IMR-90 (cell line): ENCODE measurements around the gene ATP5F1D. TPM values are rescaled to one million over a fixed set of nuclear protein-coding genes. Genes with fewer than 3 reads are reported as not detected.

Experiments
- ATAC-seq: fragments of 200-7000 bp; cut with Tn5 transposase; 2 replicates; pipeline ENCODE4 v1.9.1; 2020; ENCODE audit warnings: low read depth, mild to moderate bottlenecking, moderate library complexity
- BruUV-seq: library from RNA; stranded (reverse); fragments of 400-500 nt; replicated peaks from 2 replicates; lab custom pipeline; 2021; lab: Mats Ljungman, UMichigan
- CTCF ChIA-PET: fragments of 300-600 bp; formaldehyde crosslinking; extraction: SDS; loops from one replicate; lab custom pipeline; 2021; ENCODE audit warnings: antibody characterized with exemption; lab: Yijun Ruan, JAX
- POLR2A ChIA-PET: fragments of 300-600 bp; sonication (Branson Sonifier 250); formaldehyde crosslinking; loops from one replicate; lab custom pipeline; 2022; ENCODE audit warnings: antibody characterized with exemption; ENCODE audit not compliant: unreplicated experiment; lab: Charles Lee
- DNase-seq: peaks from one replicate; pipeline ENCODE4 v3.0.0; 2013
- H2AFZ ChIP-seq: replicated peaks from 2 replicates; pipeline ENCODE3; 2013; ENCODE audit warnings: low read length, mild to moderate bottlenecking; ENCODE audit not compliant: poor library complexity
- H2AK5ac ChIP-seq: 2 replicates; pipeline ENCODE4 v1.6.1; 2013; ENCODE audit warnings: low read depth, low read length, inconsistent platforms
- H2AK9ac ChIP-seq: replicated peaks from 2 replicates; pipeline ENCODE3; 2013; ENCODE audit warnings: mild to moderate bottlenecking, low read depth, low read length, moderate library complexity; ENCODE audit not compliant: poor library complexity
- H2BK120ac ChIP-seq: 2 replicates; pipeline ENCODE4 v1.6.1; 2013; ENCODE audit warnings: low read depth, low read length, inconsistent platforms
- H2BK15ac ChIP-seq: 3 replicates; pipeline ENCODE4 v1.6.1; 2013; ENCODE audit warnings: low read depth, low read length, inconsistent platforms
- H2BK20ac ChIP-seq: 2 replicates; pipeline ENCODE4 v1.6.1; 2013; ENCODE audit warnings: low read depth, mild to moderate bottlenecking, inconsistent platforms, low read length, moderate library complexity
- H2BK5ac ChIP-seq: 2 replicates; pipeline ENCODE4 v1.6.1; 2013; ENCODE audit warnings: mild to moderate bottlenecking, low read depth, low read length, inconsistent platforms; ENCODE audit not compliant: poor library complexity, severe bottlenecking
- H3K14ac ChIP-seq: replicated peaks from 2 replicates; pipeline ENCODE4 v1.6.1; 2013; ENCODE audit warnings: low read depth, low read length, inconsistent platforms
- H3K18ac ChIP-seq: 2 replicates; pipeline ENCODE4 v1.6.1; 2013; ENCODE audit warnings: low read depth, low read length, control low read depth
- H3K23ac ChIP-seq: 2 replicates; pipeline ENCODE4 v1.6.1; 2013; ENCODE audit warnings: low read depth, low read length, inconsistent platforms
- H3K27ac ChIP-seq: 2 replicates; pipeline ENCODE4 v1.5.1; 2013; ENCODE audit warnings: mild to moderate bottlenecking, control low read depth, low read length; ENCODE audit not compliant: insufficient read depth
- H3K27me3 ChIP-seq: 2 replicates; pipeline ENCODE4 v1.6.1; 2013; ENCODE audit warnings: low read length; ENCODE audit not compliant: control insufficient read depth, insufficient read depth
- H3K36me3 ChIP-seq: 2 replicates; pipeline ENCODE4 v1.6.1; 2013; ENCODE audit warnings: low read length, mixed read lengths; ENCODE audit not compliant: control insufficient read depth, insufficient read depth
- H3K4ac ChIP-seq: 2 replicates; pipeline ENCODE4 v1.6.1; 2013; ENCODE audit warnings: low read depth, low read length, inconsistent platforms
- H3K4me1 ChIP-seq: 2 replicates; pipeline ENCODE4 v1.6.1; 2013; ENCODE audit warnings: low read length, mixed read lengths; ENCODE audit not compliant: control insufficient read depth, insufficient read depth
- H3K4me2 ChIP-seq: 2 replicates; pipeline ENCODE4 v1.6.1; 2013; ENCODE audit warnings: low read depth, mild to moderate bottlenecking, control low read depth, low read length, moderate library complexity
- H3K4me3 ChIP-seq: 2 replicates; pipeline ENCODE4 v1.5.1; 2013; ENCODE audit warnings: low read depth, mild to moderate bottlenecking, control low read depth, low read length, moderate library complexity; ENCODE audit not compliant: insufficient read depth
- H3K56ac ChIP-seq: 2 replicates; pipeline ENCODE4 v1.6.1; 2013; ENCODE audit warnings: low read length, inconsistent platforms; ENCODE audit not compliant: insufficient read depth; ENCODE audit errors: extremely low read depth
- H3K79me1 ChIP-seq, 2 experiments: 2 replicates each; pipeline ENCODE4 v1.6.1; 2013; ENCODE audit warnings: low read length in 2 of 2, inconsistent platforms in 1 of 2, low read depth in 1 of 2
- H3K9ac ChIP-seq: 2 replicates; pipeline ENCODE4 v1.6.1; 2013; ENCODE audit warnings: low read depth, low read length, control low read depth
- H3K9me1 ChIP-seq: 2 replicates; pipeline ENCODE4 v1.6.1; 2013; ENCODE audit warnings: low read length, inconsistent platforms; ENCODE audit not compliant: insufficient read depth
- H3K9me3 ChIP-seq: 2 replicates; pipeline ENCODE4 v1.6.1; 2013; ENCODE audit warnings: low read length; ENCODE audit not compliant: control insufficient read depth, insufficient read depth
- H4K20me1 ChIP-seq: 2 replicates; pipeline ENCODE4 v1.6.1; 2013; ENCODE audit warnings: low read length, inconsistent platforms; ENCODE audit not compliant: insufficient read depth
- H4K5ac ChIP-seq: 2 replicates; pipeline ENCODE4 v1.6.1; 2013; ENCODE audit warnings: mild to moderate bottlenecking, low read depth, low read length, control low read depth
- H4K8ac ChIP-seq, 2 experiments: 2 replicates each; pipeline ENCODE4 v1.6.1; 2013; ENCODE audit warnings: low read depth in 2 of 2, low read length in 2 of 2, control low read depth in 1 of 2, inconsistent platforms in 1 of 2
- H4K91ac ChIP-seq: 2 replicates; pipeline ENCODE4 v1.6.1; 2013; ENCODE audit warnings: low read depth, low read length, inconsistent platforms; ENCODE audit not compliant: insufficient read depth
- MAFK ChIP-seq: IDR thresholded peaks from 2 replicates; pipeline ENCODE4 v1.6.1; 2012; ENCODE audit warnings: low read depth, low read length, improper control_type of control experiment
- WGBS, 2 experiments: methylation state at CpG; one replicate each; pipeline versions ENCODE4 v1.1.5 to v1.1.7; 2013; ENCODE audit warnings: missing lambda C conversion rate in 2 of 2; ENCODE audit not compliant: insufficient read length in 1 of 2; ENCODE audit errors: extremely low coverage in 2 of 2; 5-methylcytosine and 5-hydroxymethylcytosine counted together
- dilution Hi-C: fragments of 300-500 bp; cut with HindIII; formaldehyde crosslinking; loops from one replicate; pipeline ENCODE4 v1.14.3; 2018; ENCODE audit warnings: low sequenced_read_pairs; ENCODE audit not compliant: unreplicated experiment
- in situ Hi-C: fragments of 300-500 bp; cut with MboI; formaldehyde crosslinking; loops from 3 replicates; pipeline ENCODE4 v1.14.3; 2019; ENCODE audit warnings: low sequenced_read_pairs, inconsistent platforms, mixed read lengths
- intact Hi-C: fragments of 100-400 bp; cut with micrococcal nuclease; formaldehyde crosslinking; loops from 2 replicates; pipeline ENCODE4 v1.10.0; 2022
- polyA plus RNA-seq, 3 experiments: library from polyadenylated mRNA; depleted of rRNA; stranded (reverse); fragments of >200 nt; gene quantifications; 2 replicates each; pipeline ENCODE4 v1.2.3, GENCODE V29; 2012; ENCODE audit warnings: low replicate concordance in 1 of 3
- total RNA-seq: library from RNA; depleted of rRNA; stranded (reverse); fragments of >200 nt; gene quantifications from 2 replicates; pipeline ENCODE4 v1.2.3, GENCODE V29; 2012
- TF ChIP-seq, protein P1 (sequence below): fragments of 150-350 bp; IDR thresholded peaks from 2 replicates; pipeline ENCODE4 v1.6.1; 2017; ENCODE audit warnings: mild to moderate bottlenecking, antibody characterized with exemption, low read length, low read depth

ATP5F1D gene
- total and polyA plus RNA-seq, 2 of the 4 experiments (the other 2 are of a cell fraction): 7.3 to 140 TPM

DNA sequence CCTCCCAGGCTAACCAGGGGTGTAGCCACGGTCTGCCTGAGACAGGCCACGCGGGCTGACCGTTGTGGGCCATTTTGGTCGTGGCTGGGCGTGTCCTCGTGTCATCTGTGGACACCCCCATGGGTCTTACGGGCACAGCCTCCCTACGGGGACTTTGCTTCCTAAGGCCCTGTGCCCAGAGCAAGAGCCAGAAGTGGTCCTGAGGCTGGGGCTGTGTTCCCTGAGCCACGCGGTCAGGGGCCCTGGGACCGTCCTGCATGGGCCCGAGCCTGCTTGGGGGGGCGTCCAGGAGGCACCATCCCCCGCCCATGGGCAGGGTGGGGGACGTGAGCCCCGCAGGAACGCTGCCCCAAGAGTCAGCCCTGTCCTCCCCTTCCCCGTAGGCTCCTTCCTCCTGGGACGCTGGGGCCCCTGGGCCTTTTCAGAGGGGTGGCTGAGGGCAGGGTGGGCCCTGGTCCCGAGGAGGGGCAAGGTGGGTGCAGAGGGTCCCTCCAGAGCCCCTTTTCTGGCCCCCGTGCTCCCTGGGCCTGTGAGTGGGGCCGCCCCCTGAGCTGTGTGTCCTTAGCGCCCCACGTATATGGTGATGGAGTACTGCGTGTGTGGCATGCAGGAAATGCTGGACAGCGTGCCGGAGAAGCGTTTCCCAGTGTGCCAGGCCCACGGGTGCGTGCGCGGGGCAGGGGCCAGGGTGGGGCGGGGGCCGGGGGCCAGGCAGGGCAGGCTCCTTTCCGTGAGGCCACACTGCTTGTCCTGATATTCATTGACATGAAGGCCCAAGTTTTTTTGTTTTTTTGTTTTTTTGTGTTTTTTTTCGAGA, 22.6 kb upstream of the ATP5F1D start:
- H3K79me1 ChIP-seq: peaks cover 18 to 76% of the 10 kb centered on the region in 2 experiments; a peak in 3 of 4 replicates
- H3K4me2 ChIP-seq: no peak overlapping the region
- DNase-seq: no peak
- dilution Hi-C loops: no loop called here
- peaks cover 15% of the 10 kb centered on the region for H3K4me1 ChIP-seq
- intact Hi-C loops: no loop called here
- H3K27ac ChIP-seq: no peak overlapping the region
- H4K8ac ChIP-seq: no peak overlapping the region
- CTCF ChIA-PET: no interaction called here
- H3K23ac ChIP-seq: no peak overlapping the region
- TF ChIP-seq, protein P1, sequence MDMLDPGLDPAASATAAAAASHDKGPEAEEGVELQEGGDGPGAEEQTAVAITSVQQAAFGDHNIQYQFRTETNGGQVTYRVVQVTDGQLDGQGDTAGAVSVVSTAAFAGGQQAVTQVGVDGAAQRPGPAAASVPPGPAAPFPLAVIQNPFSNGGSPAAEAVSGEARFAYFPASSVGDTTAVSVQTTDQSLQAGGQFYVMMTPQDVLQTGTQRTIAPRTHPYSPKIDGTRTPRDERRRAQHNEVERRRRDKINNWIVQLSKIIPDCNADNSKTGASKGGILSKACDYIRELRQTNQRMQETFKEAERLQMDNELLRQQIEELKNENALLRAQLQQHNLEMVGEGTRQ: no peak
- TF ChIP-seq MAFK: no peak
- H3K9me1 ChIP-seq: peaks cover 11% of the 10 kb centered on the region
- peak overlapping the region; percentile 65 for H2AK9ac ChIP-seq
- 94% methylated on average over 24 of the region's 37 CpGs; no CpG with 5 or more reads in 1 of the 2 experiments for WGBS, 2 experiments
- POLR2A ChIA-PET: no interaction called here
- no peak overlapping the region for H3K9ac ChIP-seq
- no peak overlapping the region for H2BK15ac ChIP-seq
- in situ Hi-C loops: no loop called here
- peaks cover 34% of the 10 kb centered on the region; the same call in 1 of the 2 replicates for H3K36me3 ChIP-seq
- H4K5ac ChIP-seq: no peak overlapping the region
- ATAC-seq: no peak
- H4K91ac ChIP-seq: no peak overlapping the region
- no peak overlapping the region for H3K4me3 ChIP-seq
- no TSS peak for BruUV-seq
- no peak overlapping the region for H2BK120ac ChIP-seq
- H2AFZ ChIP-seq: no peak overlapping the region
- H3K4ac ChIP-seq: no peak overlapping the region
- H2BK20ac ChIP-seq: no peak overlapping the region
- no peak overlapping the region for H3K56ac ChIP-seq
- no peak overlapping the region for H2BK5ac ChIP-seq
- no peak overlapping the region for H3K14ac ChIP-seq
- no peaks in the 10 kb centered on the region for H3K9me3 ChIP-seq
- H3K27me3 ChIP-seq: no peaks in the 10 kb centered on the region
- peaks cover 53% of the 10 kb centered on the region for H4K20me1 ChIP-seq
- H3K18ac ChIP-seq: no peak overlapping the region
- 0 out of 2 replicates have a peak overlapping the region, but pooled peaks have one; percentile 12 for H2AK5ac ChIP-seq
